SK-N-SH (cell line): ENCODE data around the gene GRIA1. TPM values are rescaled to one million over a fixed set of nuclear protein-coding genes. Genes with fewer than 3 reads are reported as not detected.

Experiments used
- CTCF ChIA-PET: fragments of 300-600, 350-600 bp; formaldehyde crosslinking; extraction: SDS; loops from one replicate; lab custom pipeline; 2021; lab: Yijun Ruan, JAX
- POLR2A ChIA-PET: fragments of 350-600 bp; sonication (Branson Sonifier 250); formaldehyde crosslinking; extraction: SDS; loops from one replicate; lab custom pipeline; 2020; ENCODE audit warnings: antibody characterized with exemption, inconsistent platforms; lab: Yijun Ruan, JAX
- DNase-seq: peaks from one replicate; pipeline ENCODE4 v3.0.0; 2012
- H2AFZ ChIP-seq: fragments of 200-600 bp; sonication (generic); 2 replicates; pipeline ENCODE4 v1.8.1; 2016; ENCODE audit warnings: antibody characterized with exemption, mild to moderate bottlenecking, low read depth
- H3F3A ChIP-seq: fragments of 200-600 bp; sonication (generic); replicated peaks from 2 replicates; pipeline ENCODE3; 2016; ENCODE audit warnings: antibody characterized with exemption, mild to moderate bottlenecking; ENCODE audit not compliant: insufficient read depth
- H3K27ac ChIP-seq, 2 experiments: fragments of 200-500 bp in 1 of 2; fragments of 200-600 bp in 1 of 2; sonication (Bioruptor generic) in 1 of 2; sonication (generic), shearing (Covaris generic) in 1 of 2; 2 replicates each; pipeline versions ENCODE4 v1.5.1 to v1.6.1; 2014 to 2016; ENCODE audit warnings: low read depth in 2 of 2, inconsistent platforms in 1 of 2, low read length in 1 of 2, mild to moderate bottlenecking in 1 of 2, mixed read lengths in 1 of 2
- H3K27me3 ChIP-seq: fragments of 200-600 bp; sonication (generic), shearing (Covaris generic); 2 replicates; pipeline ENCODE4 v1.6.1; 2016; ENCODE audit warnings: mixed run types; ENCODE audit not compliant: insufficient read depth
- H3K36me3 ChIP-seq, 2 experiments: fragments of 200-500 bp in 1 of 2; fragments of 200-600 bp in 1 of 2; sonication (Bioruptor generic) in 1 of 2; sonication (generic) in 1 of 2; replicated peaks in 1 of 2; 2 replicates each; pipeline versions ENCODE3 to v1.5.1; 2014 to 2016; ENCODE audit warnings: low read length in 1 of 2, mild to moderate bottlenecking in 1 of 2; ENCODE audit not compliant: insufficient read depth in 2 of 2, control insufficient read depth in 1 of 2
- H3K4me1 ChIP-seq, 2 experiments: fragments of 200-500 bp in 1 of 2; fragments of 200-600 bp in 1 of 2; sonication (Bioruptor generic) in 1 of 2; sonication (generic), shearing (Covaris generic) in 1 of 2; 2 replicates each; pipeline versions ENCODE4 v1.5.1 to v1.6.1; 2014 to 2016; ENCODE audit warnings: low read depth in 1 of 2, low read length in 1 of 2, mixed run types in 1 of 2; ENCODE audit not compliant: insufficient read depth in 2 of 2, control insufficient read depth in 1 of 2
- H3K4me2 ChIP-seq: fragments of 200-600 bp; sonication (generic), shearing (Covaris generic); 2 replicates; pipeline ENCODE4 v1.6.1; 2017; ENCODE audit warnings: mixed run types
- H3K4me3 ChIP-seq, 2 experiments: fragments of 200-500 bp in 1 of 2; fragments of 200-600 bp in 1 of 2; sonication (Bioruptor generic) in 1 of 2; sonication (generic), shearing (Covaris generic) in 1 of 2; 2 replicates each; pipeline versions ENCODE4 v1.5.1 to v1.8.1; 2014 to 2016; ENCODE audit warnings: low read depth in 2 of 2, inconsistent platforms in 1 of 2, low read length in 1 of 2, mild to moderate bottlenecking in 1 of 2, mixed read lengths in 1 of 2, moderate library complexity in 1 of 2
- H3K79me2 ChIP-seq: fragments of 200-600 bp; sonication (generic); 2 replicates; pipeline ENCODE4 v1.8.1; 2017; ENCODE audit warnings: mild to moderate bottlenecking; ENCODE audit not compliant: insufficient read depth
- H3K9ac ChIP-seq: fragments of 200-600 bp; sonication (generic); 2 replicates; pipeline ENCODE4 v1.6.1; 2017; ENCODE audit warnings: mixed run types
- H3K9me2 ChIP-seq: fragments of 200-600 bp; sonication (generic); 2 replicates; pipeline ENCODE4 v1.6.1; 2017; ENCODE audit warnings: mixed run types
- H3K9me3 ChIP-seq: fragments of 200-600 bp; sonication (generic); 2 replicates; pipeline ENCODE4 v1.6.1; 2017; ENCODE audit warnings: mixed run types, mild to moderate bottlenecking, moderate library complexity
- H4K20me1 ChIP-seq: fragments of 200-600 bp; sonication (generic); 2 replicates; pipeline ENCODE4 v1.6.1; 2017; ENCODE audit warnings: mild to moderate bottlenecking, mixed run types; ENCODE audit not compliant: insufficient read depth
- CHD2 ChIP-seq: fragments of 150-350 bp; IDR thresholded peaks from 2 replicates; pipeline ENCODE4 v1.6.1; 2018; ENCODE audit warnings: low read length; ENCODE audit not compliant: partially characterized antibody
- CTCF ChIP-seq: fragments of 200-600 bp; sonication (generic); IDR thresholded peaks from 2 replicates; pipeline ENCODE4 v1.6.1; 2017; ENCODE audit warnings: antibody characterized with exemption, mild to moderate bottlenecking, moderate library complexity
- ELF1 ChIP-seq: IDR thresholded peaks from 2 replicates; pipeline ENCODE4 v1.4.0; 2012
- EP300 ChIP-seq, 2 experiments: IDR thresholded peaks; 2 replicates each; pipeline versions ENCODE4 v1.4.0 to v1.6.1; 2012; ENCODE audit warnings: borderline replicate concordance in 1 of 2, low read depth in 1 of 2, low read length in 1 of 2
- EZH2phosphoT487 ChIP-seq: fragments of 200-600 bp; sonication (generic); IDR thresholded peaks from 2 replicates; pipeline ENCODE4 v1.6.1; 2017; ENCODE audit warnings: low read depth, mixed run types, mild to moderate bottlenecking, antibody characterized with exemption, moderate library complexity, borderline replicate concordance
- FOSL2 ChIP-seq: IDR thresholded peaks from 2 replicates; pipeline ENCODE4 v1.4.0; 2012; ENCODE audit warnings: low read depth, mild to moderate bottlenecking, moderate library complexity, borderline replicate concordance
- FOXJ3 ChIP-seq: sonication (generic); formaldehyde crosslinking; IDR thresholded peaks from 2 replicates; pipeline ENCODE4 v1.5.1; 2020; ENCODE audit warnings: mild to moderate bottlenecking, missing genetic modification reagents
- FOXM1 ChIP-seq: IDR thresholded peaks from 2 replicates; pipeline ENCODE4 v1.4.0; 2012; ENCODE audit warnings: low read depth, mild to moderate bottlenecking
- GABPA ChIP-seq: IDR thresholded peaks from 2 replicates; pipeline ENCODE4 v1.4.0; 2012; ENCODE audit warnings: low read depth, mild to moderate bottlenecking
- MAX ChIP-seq: IDR thresholded peaks from 2 replicates; pipeline ENCODE4 v1.4.0; 2012; ENCODE audit warnings: low read depth
- MXI1 ChIP-seq: IDR thresholded peaks from 2 replicates; pipeline ENCODE4 v1.6.1; 2012; ENCODE audit warnings: mild to moderate bottlenecking, low read depth, low read length, improper control_type of control experiment
- NRF1 ChIP-seq: IDR thresholded peaks from 2 replicates; pipeline ENCODE4 v1.6.1; 2012; ENCODE audit warnings: low read depth, mild to moderate bottlenecking, low read length
- POLR2AphosphoS5 ChIP-seq: IDR thresholded peaks from 2 replicates; pipeline ENCODE4 v1.6.1; 2012; ENCODE audit warnings: low read depth, low read length
- RAD21 ChIP-seq: IDR thresholded peaks from 2 replicates; pipeline ENCODE4 v1.6.1; 2012; ENCODE audit warnings: mild to moderate bottlenecking, low read length
- RCOR1 ChIP-seq: fragments of 150-350 bp; IDR thresholded peaks from 2 replicates; pipeline ENCODE4 v1.6.1; 2017; ENCODE audit warnings: antibody characterized with exemption, low read length
- RFX5 ChIP-seq: IDR thresholded peaks from 2 replicates; pipeline ENCODE4 v1.6.1; 2012; ENCODE audit warnings: mild to moderate bottlenecking, improper control_type of control experiment, low read length
- RXRA ChIP-seq: IDR thresholded peaks from 2 replicates; pipeline ENCODE4 v1.4.0; 2012; ENCODE audit warnings: low read depth, mild to moderate bottlenecking, borderline replicate concordance
- TEAD4 ChIP-seq: IDR thresholded peaks from 2 replicates; pipeline ENCODE4 v1.4.0; 2012; ENCODE audit warnings: mild to moderate bottlenecking, borderline replicate concordance; ENCODE audit not compliant: insufficient read depth
- USF2 ChIP-seq: fragments of 150-350 bp; IDR thresholded peaks from 2 replicates; pipeline ENCODE4 v1.6.1; 2017; ENCODE audit warnings: antibody characterized with exemption, low read length, low read depth, borderline replicate concordance
- ZBTB33 ChIP-seq: IDR thresholded peaks from 2 replicates; pipeline ENCODE4 v1.4.0; 2012; ENCODE audit warnings: low read depth, borderline replicate concordance
- WGBS: methylation state at CpG from one replicate; pipeline ENCODE4 v1.1.6; 2017; ENCODE audit warnings: low lambda C conversion rate; 5-methylcytosine and 5-hydroxymethylcytosine counted together
- polyA plus RNA-seq, 3 experiments: library from polyadenylated mRNA; depleted of rRNA; stranded (reverse); fragments of >200 nt; gene quantifications; 2 replicates each; pipeline ENCODE4 v1.2.3, GENCODE V29; 2012

The GRIA1 gene
- polyA plus RNA-seq, 1 of the 3 experiments (the other 2 are of a cell fraction), result 0.35 TPM

GRCh38 chr5:153537207-153537606 lies 46.7 kb downstream of the GRIA1 start:
- Histone ChIP-seq H3K9me3 (no peaks in the 10 kb centered on the region), H3K36me3 (no peaks in the 10 kb centered on the region), H3K27me3 (no peaks in the 10 kb centered on the region), H3K4me2 (no peak overlapping the region), H3K4me1 (no peaks in the 10 kb centered on the region), H3K9me2 (no peaks in the 10 kb centered on the region), H3F3A (no peaks in the 10 kb centered on the region), H3K9ac (no peak overlapping the region), H3K27ac (no peak overlapping the region), H3K79me2 (no peaks in the 10 kb centered on the region), H2AFZ (no peak overlapping the region), H4K20me1 (no peaks in the 10 kb centered on the region), H3K4me3 (no peak overlapping the region)
- DNase-seq, result no peak
- ChIA-PET POLR2A (no interaction called here), CTCF (interaction anchor here (1.1 kb wide), 1 partner anchor 17 kb away, joined by 3 read pairs; no protein-coding TSS in a partner anchor)
- 75% methylated on average over 8 of the region's 8 CpGs for WGBS
- TF ChIP-seq EZH2phosphoT487 (no peak), RAD21 (no peak), EP300 (IDR thresholded peaks at IDR 0.05; ENCODE audit: borderline replicate concordance in 1 of 2, low read depth in 1 of 2, low read length in 1 of 2) (no peak), POLR2AphosphoS5 (no peak)

- TF ChIP-seq CHD2, result no peak
- TF ChIP-seq FOSL2, result no peak
- TF ChIP-seq ELF1, result no peak
- no peak for TF ChIP-seq FOXM1
- no peak for TF ChIP-seq MXI1
- no peak for TF ChIP-seq FOXJ3 (CRISPR knock-in tag)
- TF ChIP-seq RXRA, result no peak
- TF ChIP-seq TEAD4, result no peak
- TF ChIP-seq GABPA, result no peak
- no peak for TF ChIP-seq MAX
- H3K9me3 ChIP-seq, result no peaks in the 10 kb centered on the region
- no peaks in the 10 kb centered on the region for H4K20me1 ChIP-seq
- no peaks in the 10 kb centered on the region for H3K27me3 ChIP-seq
- no peaks in the 10 kb centered on the region for H3F3A ChIP-seq
- no peaks in the 10 kb centered on the region for H3K4me1 ChIP-seq
- H2AFZ ChIP-seq, result no peak overlapping the region
- no peak overlapping the region for H3K4me3 ChIP-seq
- CTCF ChIA-PET, result interaction anchor here (1.3 kb wide), 1 partner anchor 9 kb away, joined by 4 read pairs; no protein-coding TSS in a partner anchor
- no peak overlapping the region for H3K4me2 ChIP-seq
- no peaks in the 10 kb centered on the region for H3K9me2 ChIP-seq
- 71% methylated on average over 4 of the region's 4 CpGs for WGBS
- no peak overlapping the region for H3K9ac ChIP-seq
- no peak overlapping the region for H3K27ac ChIP-seq
- no peaks in the 10 kb centered on the region for H3K36me3 ChIP-seq
- DNase-seq, result no peak
- POLR2A ChIA-PET, result interaction anchor here (0.8 kb wide), 1 partner anchor 10 kb away, joined by 3 read pairs; no protein-coding TSS in a partner anchor
- no peaks in the 10 kb centered on the region for H3K79me2 ChIP-seq
These were observed 49.5 kb downstream of the GRIA1 start for GRCh38 chr5:153539983-153540382.

GRCh38 chr5:153542536-153542935 lies 52.1 kb downstream of the GRIA1 start:
- H3K79me2 ChIP-seq, result no peaks in the 10 kb centered on the region
- no peak overlapping the region for H3K4me2 ChIP-seq
- H3K9me2 ChIP-seq, result no peaks in the 10 kb centered on the region
- no peak overlapping the region for H3K4me3 ChIP-seq
- H3K27me3 ChIP-seq, result no peaks in the 10 kb centered on the region
- no peaks in the 10 kb centered on the region for H3K4me1 ChIP-seq
- no peaks in the 10 kb centered on the region for H3F3A ChIP-seq
- no peaks in the 10 kb centered on the region for H4K20me1 ChIP-seq
- no peak overlapping the region for H3K9ac ChIP-seq
- H2AFZ ChIP-seq, result no peak overlapping the region
- ChIA-PET CTCF (interaction anchor here (0.9 to 1.0 kb wide), 2 partner anchors 11 to 23 kb away, joined by 3 read pairs; no protein-coding TSS in a partner anchor), POLR2A (no interaction called here)
- no peak overlapping the region for H3K27ac ChIP-seq
- no peaks in the 10 kb centered on the region for H3K9me3 ChIP-seq
- H3K36me3 ChIP-seq, result no peaks in the 10 kb centered on the region
- WGBS, result 87% methylated on average over 1 of the region's 1 CpG
- DNase-seq, result no peak
- TF ChIP-seq ZBTB33 (no peak), RFX5 (no peak), EZH2phosphoT487 (no peak), NRF1 (no peak), RCOR1 (no peak), USF2 (no peak), CTCF (no peak)
